Natural killer cell (primary cell): Measurements from ENCODE around the gene OPN1LW. TPM values are rescaled to one million over a fixed set of nuclear protein-coding genes. Genes with fewer than 3 reads are reported as not detected.
A peak's percentile ranks its signal among the peaks of the same experiment; 100 is the strongest.

ENCODE experiments used
- ATAC-seq, 3 donors: fragments of 150-1000 bp in 2 of 3; fragments of 200-7000 bp in 1 of 3; cut with Tn5 transposase; 1 replicate in 1 of 3; 2 replicates in 2 of 3; pipeline ENCODE4 v1.10.0; 2021; ENCODE audit warnings: mild to moderate bottlenecking in 2 of 3, moderate library complexity in 2 of 3
- DNase-seq, 2 donors: peaks; one replicate each; pipeline versions ENCODE4 v3.0.0 to v3.0.0-alpha.2; 2013 to 2021; ENCODE audit warnings: mixed read lengths in 1 of 2
- H3K27ac ChIP-seq: one replicate; pipeline ENCODE4 v1.5.1; 2013; ENCODE audit warnings: mild to moderate bottlenecking, low read length
- H3K27me3 ChIP-seq: one replicate; pipeline ENCODE4 v1.6.1; 2013; ENCODE audit warnings: low read length; ENCODE audit not compliant: control insufficient read depth, insufficient read depth
- H3K36me3 ChIP-seq: one replicate; pipeline ENCODE4 v1.6.1; 2013; ENCODE audit warnings: low read length; ENCODE audit not compliant: control insufficient read depth, insufficient read depth
- H3K4me1 ChIP-seq: one replicate; pipeline ENCODE4 v1.6.1; 2013; ENCODE audit warnings: low read length; ENCODE audit not compliant: control insufficient read depth, insufficient read depth
- H3K4me3 ChIP-seq: one replicate; pipeline ENCODE4 v1.5.1; 2013; ENCODE audit warnings: low read length
- H3K9me3 ChIP-seq: one replicate; pipeline ENCODE4 v1.6.1; 2013; ENCODE audit warnings: low read length; ENCODE audit not compliant: control insufficient read depth, insufficient read depth
- H3K27ac Mint-ChIP-seq, 2 donors: one replicate each; pipeline ENCODE4 v1.8.0; 2022; ENCODE audit warnings: mild to moderate bottlenecking in 2 of 2, mixed read lengths in 2 of 2, moderate library complexity in 1 of 2
- H3K27me3 Mint-ChIP-seq, 2 donors: one replicate each; pipeline ENCODE4 v1.8.0; 2022; ENCODE audit warnings: low read depth in 2 of 2, mixed read lengths in 2 of 2
- H3K36me3 Mint-ChIP-seq: one replicate; pipeline ENCODE4 v1.8.0; 2022; ENCODE audit warnings: mixed read lengths
- H3K4me1 Mint-ChIP-seq, 2 donors: one replicate each; pipeline ENCODE4 v1.8.0; 2022; ENCODE audit warnings: mixed read lengths in 2 of 2
- H3K4me3 Mint-ChIP-seq: one replicate; pipeline ENCODE4 v1.8.0; 2022; ENCODE audit warnings: mild to moderate bottlenecking, moderate library complexity, mixed read lengths
- H3K9me3 Mint-ChIP-seq, 2 donors: one replicate each; pipeline ENCODE4 v1.8.0; 2022; ENCODE audit warnings: mixed read lengths in 2 of 2
- CTCF ChIP-seq: fragments of 200-600 bp; IDR thresholded peaks from one replicate; pipeline ENCODE4 v1.8.0; 2022; ENCODE audit warnings: antibody characterized with exemption
- WGBS: methylation state at CpG from one replicate; pipeline ENCODE4 v1.1.7; 2013; ENCODE audit warnings: missing lambda C conversion rate; ENCODE audit not compliant: insufficient coverage; 5-methylcytosine and 5-hydroxymethylcytosine counted together
- intact Hi-C: fragments of 100-400 bp; cut with micrococcal nuclease; formaldehyde crosslinking; loops from one replicate; pipeline ENCODE4 v1.14.2; 2022
- total RNA-seq, 4 donors: library from RNA; stranded (reverse); fragments of 120-200 nt in 1 of 4; gene quantifications; one replicate each; pipeline versions ENCODE4 v1.2.3 to v1.2.4, GENCODE V29; 2013 to 2022

The OPN1LW gene
- total RNA-seq, 3 donors from 2014 or later (not counting 1 experiment from before 2014, with no cell fraction given), result not detected

- Mint-ChIP-seq H3K27ac (peak overlapping the region; percentile 85 to 86), H3K4me1 (peaks cover 22 to 27% of the 10 kb centered on the region in 2 donors), H3K9me3 (no peaks in the 10 kb centered on the region), H3K27me3 (no peaks in the 10 kb centered on the region), H3K4me3 (peak overlapping the region; percentile 90), H3K36me3 (no peaks in the 10 kb centered on the region)
- H3K36me3 ChIP-seq, result no peaks in the 10 kb centered on the region
- H3K27me3 ChIP-seq, result no peaks in the 10 kb centered on the region
- H3K4me3 ChIP-seq, result no peak overlapping the region
- ATAC-seq (no peak), DNase-seq (peak in 1 of 2 donors; percentile 65)
- H3K9me3 ChIP-seq, result no peaks in the 10 kb centered on the region
- no peak for TF ChIP-seq CTCF
- WGBS, result 57% methylated on average over 5 of the region's 7 CpGs
- intact Hi-C loops, result no loop called here
- H3K27ac ChIP-seq, result peak overlapping the region; percentile 68
- H3K4me1 ChIP-seq, result peaks cover 17% of the 10 kb centered on the region
These were observed 8.4 kb upstream of the OPN1LW start for GRCh38 chrX:154135458-154136229.

GRCh38 chrX:154136627-154137161 is 7.3 kb upstream of the OPN1LW start:
- Mint-ChIP-seq H3K4me3 (peak overlapping the region; percentile 90), H3K36me3 (no peaks in the 10 kb centered on the region), H3K4me1 (peaks cover 22 to 27% of the 10 kb centered on the region in 2 donors), H3K27me3 (no peaks in the 10 kb centered on the region), H3K9me3 (no peaks in the 10 kb centered on the region), H3K27ac (peak overlapping the region; percentile 85 to 86)
- 1% methylated on average over 44 of the region's 44 CpGs for WGBS
- H3K4me1 ChIP-seq, result peaks cover 17% of the 10 kb centered on the region
- H3K27ac ChIP-seq, result peak overlapping the region; percentile 76
- H3K27me3 ChIP-seq, result no peaks in the 10 kb centered on the region
- peak; percentile 69 for TF ChIP-seq CTCF
- intact Hi-C loops, result no loop called here
- ATAC-seq (peak; percentile 90 to 93 (median 92)), DNase-seq (peak; percentile 70 to 83)
- H3K9me3 ChIP-seq, result no peaks in the 10 kb centered on the region
- no peaks in the 10 kb centered on the region for H3K36me3 ChIP-seq
- H3K4me3 ChIP-seq, result no peak overlapping the region

- no peaks in the 10 kb centered on the region for H3K36me3 Mint-ChIP-seq
- peak overlapping the region in 1 of 2 donors; percentile 69 for H3K27ac Mint-ChIP-seq
- intact Hi-C loops, result no loop called here
- H3K9me3 Mint-ChIP-seq, result no peaks in the 10 kb centered on the region
- no peak overlapping the region for H3K4me3 Mint-ChIP-seq
- peaks cover 22 to 27% of the 10 kb centered on the region in 2 donors for H3K4me1 Mint-ChIP-seq
- Histone ChIP-seq H3K9me3 (no peaks in the 10 kb centered on the region), H3K4me3 (no peak overlapping the region), H3K27ac (no peak overlapping the region), H3K36me3 (no peaks in the 10 kb centered on the region), H3K4me1 (peaks cover 17% of the 10 kb centered on the region), H3K27me3 (no peaks in the 10 kb centered on the region)
- ATAC-seq (no peak), DNase-seq (no peak)
- TF ChIP-seq CTCF, result no peak
- H3K27me3 Mint-ChIP-seq, result no peaks in the 10 kb centered on the region
- WGBS, result 92% methylated on average over 10 of the region's 10 CpGs
These were observed 5.2 kb upstream of the OPN1LW start for GRCh38 chrX:154138857-154139256.
